T-cell (primary cell): ENCODE measurements around the gene TBX10. TPM values are rescaled to one million over a fixed set of nuclear protein-coding genes. Genes with fewer than 3 reads are reported as not detected.

Experiments used
- ATAC-seq, 4 experiments: fragments of 200-7000 bp in 3 of 4; fragments of 150-1000 bp in 1 of 4; cut with Tn5 transposase; replicated peaks in 1 of 4; 1 replicate in 3 of 4; 2 replicates in 1 of 4; pipeline ENCODE4 v1.10.0; 2021; ENCODE audit warnings: moderate library complexity in 3 of 4, mild to moderate bottlenecking in 2 of 4, moderate number of reproducible peaks in 1 of 4
- CTCF ChIA-PET, 2 donors: fragments of 300-600 bp; sonication (Branson Sonifier 250); formaldehyde crosslinking; loops; one replicate each; lab custom pipeline; 2022; ENCODE audit warnings: antibody characterized with exemption in 2 of 2; lab: Charles Lee
- POLR2A ChIA-PET, 2 donors: fragments of 300-600 bp; sonication (Branson Sonifier 250); formaldehyde crosslinking; loops; one replicate each; lab custom pipeline; 2022; ENCODE audit warnings: antibody characterized with exemption in 2 of 2; lab: Charles Lee
- DNase-seq, 35 experiments: peaks; one replicate each; pipeline versions ENCODE4 v3.0.0 to v3.0.0-alpha.2; 2013 to 2023
- H3K27ac ChIP-seq: one replicate; pipeline ENCODE4 v1.5.1; 2013; ENCODE audit warnings: low read length
- H3K27me3 ChIP-seq, 2 experiments: replicated peaks in 1 of 2; 1 replicate in 1 of 2; 2 replicates in 1 of 2; pipeline versions ENCODE4 v1.6.1 to v1.7.0; 2013; ENCODE audit warnings: low read length in 1 of 2, mixed read lengths in 1 of 2; ENCODE audit not compliant: control insufficient read depth in 2 of 2, insufficient read depth in 2 of 2; ENCODE audit errors: extremely low read depth in 1 of 2
- H3K36me3 ChIP-seq, 2 donors: 1 replicate in 1 of 2; 2 replicates in 1 of 2; pipeline versions ENCODE4 v1.6.1 to v1.7.0; 2013; ENCODE audit warnings: low read length in 1 of 2; ENCODE audit not compliant: control insufficient read depth in 2 of 2, insufficient read depth in 1 of 2; ENCODE audit errors: extremely low read depth in 1 of 2
- H3K4me1 ChIP-seq, 2 experiments: 1 replicate in 1 of 2; 2 replicates in 1 of 2; pipeline versions ENCODE4 v1.6.1 to v1.7.0; 2013; ENCODE audit warnings: low read length in 2 of 2, mixed read lengths in 1 of 2; ENCODE audit not compliant: insufficient read depth in 2 of 2, control insufficient read depth in 1 of 2; ENCODE audit errors: extremely low read depth in 1 of 2
- H3K4me3 ChIP-seq, 2 donors: 1 replicate in 1 of 2; 2 replicates in 1 of 2; pipeline versions ENCODE4 v1.5.1 to v1.7.0; 2013; ENCODE audit warnings: mild to moderate bottlenecking in 2 of 2, low read length in 1 of 2, moderate library complexity in 1 of 2; ENCODE audit not compliant: control insufficient read depth in 1 of 2; ENCODE audit errors: extremely low read depth in 1 of 2
- H3K9me3 ChIP-seq: 2 replicates; pipeline ENCODE4 v1.7.0; 2013
- H3K27ac Mint-ChIP-seq, 2 donors: one replicate each; pipeline ENCODE4 v1.8.0; 2020 to 2021; ENCODE audit warnings: mild to moderate bottlenecking in 2 of 2, mixed read lengths in 2 of 2
- H3K27me3 Mint-ChIP-seq, 2 donors: one replicate each; pipeline ENCODE4 v1.8.0; 2021 to 2022; ENCODE audit warnings: mixed read lengths in 2 of 2
- H3K36me3 Mint-ChIP-seq: one replicate; pipeline ENCODE4 v1.8.0; 2021; ENCODE audit warnings: mixed read lengths
- H3K4me1 Mint-ChIP-seq, 3 donors: one replicate each; pipeline ENCODE4 v1.8.0; 2020 to 2022; ENCODE audit warnings: mixed read lengths in 3 of 3, mild to moderate bottlenecking in 1 of 3
- H3K4me3 Mint-ChIP-seq, 3 donors: one replicate each; pipeline ENCODE4 v1.8.0; 2020 to 2022; ENCODE audit warnings: mild to moderate bottlenecking in 3 of 3, mixed read lengths in 3 of 3, moderate library complexity in 3 of 3
- H3K9me3 Mint-ChIP-seq, 3 donors: one replicate each; pipeline ENCODE4 v1.8.0; 2020 to 2022; ENCODE audit warnings: mixed read lengths in 3 of 3
- WGBS: methylation state at CpG from one replicate; pipeline ENCODE4 v1.1.5; 2013; ENCODE audit warnings: missing lambda C conversion rate; ENCODE audit not compliant: insufficient coverage; 5-methylcytosine and 5-hydroxymethylcytosine counted together
- total RNA-seq, 35 experiments: library from RNA in 6 of 35; stranded (reverse) in 6 of 35; fragments of 120-200 nt in 1 of 35; gene quantifications; one replicate each; pipeline versions ENCODE4 v1.2.1 to v1.2.4 and lab custom pipeline; 2013 to 2026

TBX10 gene
- total RNA-seq, 5 donors from 2014 or later (not counting 1 experiment from before 2014, with no cell fraction given): not detected

DNA sequence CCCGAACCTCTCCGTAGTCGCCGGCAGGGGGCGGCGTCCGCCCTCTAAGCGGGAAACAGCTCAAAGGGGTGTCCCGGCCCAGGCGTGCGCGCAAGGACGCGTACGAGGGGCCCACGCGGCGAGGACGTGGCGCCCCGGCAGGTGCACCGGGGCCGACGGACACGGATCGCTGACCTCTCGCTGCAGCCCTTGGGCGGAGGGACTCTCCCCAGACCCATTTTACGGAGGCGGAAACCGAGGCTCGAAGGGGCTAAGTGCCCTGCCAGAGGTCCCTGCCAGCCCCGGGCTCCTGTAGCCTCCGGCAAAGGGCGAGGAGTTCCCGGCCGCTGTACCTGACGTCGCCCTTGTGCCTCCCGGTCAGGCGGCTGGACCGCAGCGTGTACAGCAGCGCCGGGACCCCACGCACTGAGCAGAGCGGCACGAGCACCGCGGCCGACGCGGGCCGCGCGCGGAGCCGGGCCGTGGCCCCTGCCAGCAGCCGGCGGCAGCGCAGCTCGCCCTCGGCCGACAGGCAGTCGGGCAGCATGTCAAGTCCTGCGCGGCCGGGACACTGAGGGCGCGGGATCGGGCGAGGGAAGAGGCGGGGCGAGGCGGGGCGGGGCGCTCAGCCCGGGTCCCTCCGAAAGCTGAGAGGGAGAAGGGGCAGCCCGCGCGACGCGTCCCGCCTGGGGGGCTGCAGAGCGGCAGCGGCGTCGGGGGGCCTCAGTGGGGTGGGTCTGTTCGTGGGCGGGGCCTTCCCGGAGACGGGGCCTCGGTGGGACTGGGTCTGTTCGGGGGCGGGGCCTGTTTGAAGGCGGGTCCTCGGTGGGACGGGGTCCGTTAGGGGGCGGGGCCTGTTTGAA lies 10.0 kb downstream of the TBX10 start, which contains the start of gene NUDT8:
NUDT8 (minus strand) TSS at position 552 of the 842 bp plus-strand sequence; CDS start at position 526, 26 bp downstream.
- ChIA-PET POLR2A (interaction anchor here in 1 of 2 donors (1.2 kb wide), 1 partner anchor 30 kb away, joined by 3 read pairs; no protein-coding TSS in a partner anchor), CTCF (interaction anchor here (0.6 to 3.0 kb wide), 6 partner anchors 14 to 243 kb away, joined by 3 to 18 read pairs (median 6); no protein-coding TSS in a partner anchor)
- no peaks in the 10 kb centered on the region for H3K27me3 Mint-ChIP-seq
- H3K27me3 ChIP-seq: peaks cover 0 to 11% of the 10 kb centered on the region in 2 experiments
- peak within 1 kb of the TSS; percentile 73 to 93 for H3K4me3 ChIP-seq
- no peaks in the 10 kb centered on the region for H3K36me3 Mint-ChIP-seq
- peaks cover 6 to 9% (median 8%) of the 10 kb centered on the region in 3 donors for H3K4me1 Mint-ChIP-seq
- H3K4me1 ChIP-seq: peaks cover 0 to 24% of the 10 kb centered on the region in 2 experiments
- H3K27ac ChIP-seq: peak within 1 kb of the TSS; percentile 89
- H3K9me3 Mint-ChIP-seq: no peaks in the 10 kb centered on the region
- no peaks in the 10 kb centered on the region for H3K36me3 ChIP-seq
- DNase-seq: peak; percentile 75 to 93 (median 85)
- ATAC-seq: peak; percentile 64 to 77 (median 70)
- WGBS: under 1% methylated on average over 86 of the region's 102 CpGs
- H3K9me3 ChIP-seq: no peaks in the 10 kb centered on the region
- H3K4me3 Mint-ChIP-seq: peak within 1 kb of the TSS; percentile 82 to 90 (median 88)
- peak within 1 kb of the TSS; percentile 87 to 93 for H3K27ac Mint-ChIP-seq

- POLR2A ChIA-PET: interaction anchor here in 1 of 2 donors (1.2 kb wide), 1 partner anchor 30 kb away, joined by 3 read pairs; no protein-coding TSS in a partner anchor
- peak overlapping the region; percentile 52 to 90 (median 88) for H3K4me3 Mint-ChIP-seq
- no peaks in the 10 kb centered on the region for H3K27me3 Mint-ChIP-seq
- no peaks in the 10 kb centered on the region for H3K36me3 ChIP-seq
- no peak overlapping the region for H3K27ac Mint-ChIP-seq
- H3K4me1 ChIP-seq: peaks cover 0 to 24% of the 10 kb centered on the region in 2 experiments
- H3K27me3 ChIP-seq: peaks cover 0 to 8% of the 10 kb centered on the region in 2 experiments
- no peak overlapping the region for H3K4me3 ChIP-seq
- H3K9me3 Mint-ChIP-seq: no peaks in the 10 kb centered on the region
- H3K36me3 Mint-ChIP-seq: no peaks in the 10 kb centered on the region
- 58% methylated on average over 23 of the region's 25 CpGs for WGBS
- no peak overlapping the region for H3K27ac ChIP-seq
- CTCF ChIA-PET: interaction anchor here (0.6 to 3.0 kb wide), 7 partner anchors 13 to 242 kb away, joined by 3 to 18 read pairs (median 5); no protein-coding TSS in a partner anchor
- peaks cover 6 to 9% (median 8%) of the 10 kb centered on the region in 3 donors for H3K4me1 Mint-ChIP-seq
- DNase-seq: no peak
- H3K9me3 ChIP-seq: no peaks in the 10 kb centered on the region
- no peak for ATAC-seq
Observed at GRCh38 chr11:67628710-67629385, 10.7 kb downstream of the TBX10 start.

- no peaks in the 10 kb centered on the region for H3K9me3 Mint-ChIP-seq
- WGBS: 94% methylated on average over 11 of the region's 15 CpGs
- no peaks in the 10 kb centered on the region for H3K27me3 Mint-ChIP-seq
- peak overlapping the region in 1 of 3 donors; percentile 31 for H3K4me3 Mint-ChIP-seq
- ChIA-PET CTCF (interaction anchor here (0.7 to 3.0 kb wide), 2 partner anchors 31 to 54 kb away, joined by 3 to 18 read pairs; no protein-coding TSS in a partner anchor), POLR2A (no interaction called here)
- Histone ChIP-seq H3K9me3 (no peaks in the 10 kb centered on the region), H3K4me3 (no peak overlapping the region), H3K4me1 (peaks cover 0 to 24% of the 10 kb centered on the region in 2 experiments), H3K27ac (no peak overlapping the region), H3K27me3 (peaks cover 0 to 3% of the 10 kb centered on the region in 2 experiments), H3K36me3 (no peaks in the 10 kb centered on the region)
- ATAC-seq: no peak
- H3K4me1 Mint-ChIP-seq: peaks cover 6 to 9% (median 8%) of the 10 kb centered on the region in 3 donors
- no peaks in the 10 kb centered on the region for H3K36me3 Mint-ChIP-seq
- H3K27ac Mint-ChIP-seq: no peak overlapping the region
- DNase-seq: no peak
Observed at GRCh38 chr11:67627812-67628624, 11.5 kb downstream of the TBX10 start.

DNA sequence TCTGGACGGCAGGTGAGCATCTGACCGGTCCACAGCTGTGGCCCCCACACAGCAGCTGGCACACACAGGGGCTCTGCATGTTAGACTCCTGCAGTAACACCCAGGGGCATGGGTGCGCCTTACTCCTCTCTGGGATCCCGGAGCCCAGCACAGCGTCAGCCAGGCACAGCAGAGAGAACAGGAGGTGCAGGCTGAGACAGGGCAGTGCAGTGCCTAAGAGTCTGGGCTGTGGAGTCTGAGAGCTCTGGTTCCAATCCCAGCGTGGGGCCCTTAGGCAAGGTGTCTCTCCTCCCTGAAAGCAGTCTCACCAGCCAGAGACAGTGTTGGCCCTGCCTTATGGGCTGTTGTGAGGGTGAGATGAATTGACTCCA lies 12.1 kb downstream of the TBX10 start:
- no peaks in the 10 kb centered on the region for H3K27me3 ChIP-seq
- H3K27ac ChIP-seq: no peak overlapping the region
- peaks cover 0 to 24% of the 10 kb centered on the region in 2 experiments for H3K4me1 ChIP-seq
- peaks cover 6 to 9% (median 8%) of the 10 kb centered on the region in 3 donors for H3K4me1 Mint-ChIP-seq
- no peak overlapping the region for H3K4me3 Mint-ChIP-seq
- no peaks in the 10 kb centered on the region for H3K36me3 ChIP-seq
- no peaks in the 10 kb centered on the region for H3K27me3 Mint-ChIP-seq
- ATAC-seq (no peak), DNase-seq (no peak)
- CTCF ChIA-PET: interaction anchor here in 1 of 2 donors (2.1 kb wide), 1 partner anchor 32 kb away, joined by 4 read pairs; no protein-coding TSS in a partner anchor
- no peak overlapping the region for H3K4me3 ChIP-seq
- 97% methylated on average over 6 of the region's 6 CpGs for WGBS
- H3K9me3 Mint-ChIP-seq: no peaks in the 10 kb centered on the region
- H3K27ac Mint-ChIP-seq: no peak overlapping the region
- no peaks in the 10 kb centered on the region for H3K9me3 ChIP-seq
- no peaks in the 10 kb centered on the region for H3K36me3 Mint-ChIP-seq
- POLR2A ChIA-PET: no interaction called here

DNA sequence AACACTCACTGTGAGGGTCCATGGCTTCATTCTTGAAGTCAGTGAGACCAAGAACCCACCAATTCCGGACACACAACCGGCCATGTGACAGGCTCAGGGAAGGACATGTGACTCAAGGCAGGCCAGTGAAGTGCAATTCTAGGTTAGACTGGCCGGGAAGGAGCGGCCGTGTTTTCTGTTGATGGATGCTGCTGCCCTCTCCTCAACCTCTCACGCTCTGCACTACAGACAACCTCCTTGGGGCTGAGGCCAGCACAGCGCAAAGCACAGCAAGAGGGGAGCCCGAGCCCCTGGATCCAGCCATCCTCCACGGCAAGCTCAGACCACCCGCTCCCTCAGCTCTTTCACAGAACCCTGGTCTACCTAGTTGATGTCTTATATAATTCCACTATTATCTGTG lies 12.6 kb downstream of the TBX10 start:
- no peaks in the 10 kb centered on the region for H3K9me3 Mint-ChIP-seq
- H3K36me3 ChIP-seq: no peaks in the 10 kb centered on the region
- ATAC-seq (no peak), DNase-seq (no peak)
- no peaks in the 10 kb centered on the region for H3K27me3 Mint-ChIP-seq
- H3K4me3 Mint-ChIP-seq: no peak overlapping the region
- H3K36me3 Mint-ChIP-seq: no peaks in the 10 kb centered on the region
- POLR2A ChIA-PET: no interaction called here
- H3K4me3 ChIP-seq: no peak overlapping the region
- 100% methylated on average over 2 of the region's 10 CpGs for WGBS
- H3K27ac ChIP-seq: no peak overlapping the region
- H3K27me3 ChIP-seq: no peaks in the 10 kb centered on the region
- peaks cover 0 to 24% of the 10 kb centered on the region in 2 experiments for H3K4me1 ChIP-seq
- peaks cover 6 to 9% (median 8%) of the 10 kb centered on the region in 3 donors for H3K4me1 Mint-ChIP-seq
- H3K27ac Mint-ChIP-seq: no peak overlapping the region
- CTCF ChIA-PET: interaction anchor here in 1 of 2 donors (2.1 kb wide), 1 partner anchor 32 kb away, joined by 4 read pairs; no protein-coding TSS in a partner anchor
- H3K9me3 ChIP-seq: no peaks in the 10 kb centered on the region
